GM12892 (cell line): ENCODE measurements around the gene CTSD.

Source experiments
- POLR2A ChIP-seq: IDR thresholded peaks from 2 replicates; pipeline ENCODE4 v1.6.1; 2011; ENCODE audit warnings: low read depth, low read length, control low read depth
- TAF1 ChIP-seq: IDR thresholded peaks from 2 replicates; pipeline ENCODE4 v1.6.1; 2011; ENCODE audit warnings: low read depth, mild to moderate bottlenecking, control low read depth, low read length, borderline replicate concordance

DNA sequence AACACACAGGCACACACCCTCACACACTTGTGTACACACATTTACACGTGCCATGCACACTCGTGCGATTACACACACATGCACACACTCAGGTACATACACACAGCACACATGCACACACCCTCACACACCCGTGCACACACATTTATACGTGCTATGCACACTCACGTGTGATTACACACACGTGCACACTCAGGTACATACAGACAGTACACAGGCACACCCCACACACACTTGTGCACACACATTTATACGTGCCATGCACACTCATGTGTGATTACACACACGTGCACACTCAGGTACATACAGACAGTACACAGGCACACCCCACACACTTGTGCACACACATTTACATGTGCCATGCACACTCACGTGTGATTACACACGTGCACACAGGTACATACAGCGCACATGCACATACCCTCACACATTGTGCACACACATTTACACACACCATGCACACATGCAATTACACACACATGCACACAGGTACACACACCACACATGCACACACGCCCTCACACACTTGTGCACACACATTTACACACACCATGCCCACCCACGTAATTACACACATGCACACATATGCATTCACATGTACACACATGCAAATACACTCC lies 17.9 kb downstream of the CTSD start:
- TF ChIP-seq POLR2A (no peak), TAF1 (no peak)
